ENCODE results near the gene TRAK1.

The TRAK1 gene

GRCh38 chr3:42229942-42230688, 139.0 kb downstream of the TRAK1 start:
- Histone ChIP-seq H2AK5ac (ENCODE audit: low read length) (no peak overlapping the region), H3K18ac (ENCODE audit: low read length) (no peak overlapping the region), H4K12ac (ENCODE audit: low read depth, low read length) (no peak overlapping the region), H2BK5ac (ENCODE audit: low read depth, low read length, poor library complexity) (no peak overlapping the region), H3K4me1 (ENCODE audit: control insufficient read depth in 1 of 2, insufficient read depth in 2 of 2, low read length in 2 of 2) (no peaks in the 10 kb centered on the region), H3K4ac (ENCODE audit: low read depth, low read length) (no peak overlapping the region), H2BK120ac (ENCODE audit: insufficient read depth, low read length, poor library complexity) (no peak overlapping the region), H3K9ac (ENCODE audit: low read length) (no peak overlapping the region), H3K4me2 (ENCODE audit: low read length) (no peak overlapping the region), H3K36me3 (ENCODE audit: control insufficient read depth in 1 of 2, insufficient read depth in 2 of 2, low read length in 2 of 2) (peaks cover 1 to 3% of the 10 kb centered on the region in 2 experiments), H3K79me1 (ENCODE audit: low read length) (no peaks in the 10 kb centered on the region), H3K27me3 (ENCODE audit: insufficient read depth, low read length) (no peaks in the 10 kb centered on the region), H2BK12ac (ENCODE audit: low read length) (no peak overlapping the region), H3K9me3 (ENCODE audit: insufficient read depth, low read depth, low read length) (no peaks in the 10 kb centered on the region), H3K79me2 (ENCODE audit: control insufficient read depth, insufficient read depth, low read length, poor library complexity) (no peaks in the 10 kb centered on the region), H4K91ac (ENCODE audit: low read depth, low read length) (no peak overlapping the region), H3K14ac (ENCODE audit: low read length) (no peak overlapping the region), H2AFZ (ENCODE audit: insufficient read depth, low read length, poor library complexity) (no peak overlapping the region), H3K4me3 (ENCODE audit: low read depth, low read length) (no peak overlapping the region), H3K23ac (ENCODE audit: low read length) (no peak overlapping the region), H4K8ac (ENCODE audit: low read depth, low read length) (no peak overlapping the region), H3K27ac (ENCODE audit: low read depth, low read length) (no peak overlapping the region)
- WGBS (ENCODE audit: extremely low coverage, insufficient coverage, insufficient read length) = no CpG with 5 or more reads among the region's 14 CpGs
- DNase-seq = peak in 1 of 2 donors; percentile 64

GRCh38 chr3:42230860-42231259, 139.7 kb downstream of the TRAK1 start:
- no peak overlapping the region for H3K9ac ChIP-seq (ENCODE audit: low read length)
- H3K14ac ChIP-seq (ENCODE audit: low read length) = no peak overlapping the region
- no peaks in the 10 kb centered on the region for H3K79me2 ChIP-seq (ENCODE audit: control insufficient read depth, insufficient read depth, low read length, poor library complexity)
- H2BK120ac ChIP-seq (ENCODE audit: insufficient read depth, low read length, poor library complexity) = no peak overlapping the region
- no peak overlapping the region for H4K91ac ChIP-seq (ENCODE audit: low read depth, low read length)
- H2AK5ac ChIP-seq (ENCODE audit: low read length) = no peak overlapping the region
- H3K23ac ChIP-seq (ENCODE audit: low read length) = no peak overlapping the region
- H3K4me3 ChIP-seq (ENCODE audit: low read depth, low read length) = no peak overlapping the region
- H4K8ac ChIP-seq (ENCODE audit: low read depth, low read length) = no peak overlapping the region
- H3K27me3 ChIP-seq (ENCODE audit: insufficient read depth, low read length) = no peaks in the 10 kb centered on the region
- no peaks in the 10 kb centered on the region for H3K9me3 ChIP-seq (ENCODE audit: insufficient read depth, low read depth, low read length)
- H3K36me3 ChIP-seq (ENCODE audit: control insufficient read depth in 1 of 2, insufficient read depth in 2 of 2, low read length in 2 of 2) = peaks cover 0 to 3% of the 10 kb centered on the region in 2 experiments
- H3K4ac ChIP-seq (ENCODE audit: low read depth, low read length) = no peak overlapping the region
- no peak overlapping the region for H2AFZ ChIP-seq (ENCODE audit: insufficient read depth, low read length, poor library complexity)
- no peak overlapping the region for H3K27ac ChIP-seq (ENCODE audit: low read depth, low read length)
- no peak overlapping the region for H3K18ac ChIP-seq (ENCODE audit: low read length)
- no peak overlapping the region for H2BK12ac ChIP-seq (ENCODE audit: low read length)
- no peak overlapping the region for H2BK5ac ChIP-seq (ENCODE audit: low read depth, low read length, poor library complexity)
- no peaks in the 10 kb centered on the region for H3K4me1 ChIP-seq (ENCODE audit: control insufficient read depth in 1 of 2, insufficient read depth in 2 of 2, low read length in 2 of 2)
- no peak overlapping the region for H4K12ac ChIP-seq (ENCODE audit: low read depth, low read length)
- no peak for DNase-seq
- WGBS (ENCODE audit: extremely low coverage, insufficient coverage, insufficient read length) = no CpG with 5 or more reads among the region's 5 CpGs
- H3K4me2 ChIP-seq (ENCODE audit: low read length) = no peak overlapping the region
- H3K79me1 ChIP-seq (ENCODE audit: low read length) = no peaks in the 10 kb centered on the region

GRCh38 chr3:42235532-42235931, 144.4 kb downstream of the TRAK1 start:
- DNase-seq = no peak
- H3K9ac ChIP-seq (ENCODE audit: low read length) = no peak overlapping the region
- H2BK12ac ChIP-seq (ENCODE audit: low read length) = no peak overlapping the region

GRCh38 chr3:42236611-42237010, 145.5 kb downstream of the TRAK1 start:
- Histone ChIP-seq H4K91ac (ENCODE audit: low read depth, low read length) (no peak overlapping the region), H4K12ac (ENCODE audit: low read depth, low read length) (no peak overlapping the region), H2AFZ (ENCODE audit: insufficient read depth, low read length, poor library complexity) (no peak overlapping the region), H3K23ac (ENCODE audit: low read length) (no peak overlapping the region), H4K8ac (ENCODE audit: low read depth, low read length) (no peak overlapping the region), H2BK5ac (ENCODE audit: low read depth, low read length, poor library complexity) (no peak overlapping the region), H3K4me2 (ENCODE audit: low read length) (no peak overlapping the region), H3K4me3 (ENCODE audit: low read depth, low read length) (no peak overlapping the region), H3K4ac (ENCODE audit: low read depth, low read length) (no peak overlapping the region), H3K27ac (ENCODE audit: low read depth, low read length) (no peak overlapping the region), H3K4me1 (ENCODE audit: control insufficient read depth in 1 of 2, insufficient read depth in 2 of 2, low read length in 2 of 2) (no peaks in the 10 kb centered on the region), H3K18ac (ENCODE audit: low read length) (no peak overlapping the region), H2AK5ac (ENCODE audit: low read length) (no peak overlapping the region), H3K27me3 (ENCODE audit: insufficient read depth, low read length) (no peaks in the 10 kb centered on the region), H3K79me2 (ENCODE audit: control insufficient read depth, insufficient read depth, low read length, poor library complexity) (no peaks in the 10 kb centered on the region), H2BK120ac (ENCODE audit: insufficient read depth, low read length, poor library complexity) (no peak overlapping the region), H3K9me3 (ENCODE audit: insufficient read depth, low read depth, low read length) (peaks cover 2% of the 10 kb centered on the region), H3K14ac (ENCODE audit: low read length) (no peak overlapping the region), H2BK12ac (ENCODE audit: low read length) (no peak overlapping the region), H3K79me1 (ENCODE audit: low read length) (no peaks in the 10 kb centered on the region), H3K9ac (ENCODE audit: low read length) (no peak overlapping the region), H3K36me3 (ENCODE audit: control insufficient read depth in 1 of 2, insufficient read depth in 2 of 2, low read length in 2 of 2) (no peaks in the 10 kb centered on the region)
- DNase-seq = no peak
- no CpG with 5 or more reads among the region's 2 CpGs for WGBS (ENCODE audit: extremely low coverage, insufficient coverage, insufficient read length)

More at GRCh38 chr3:42235532-42235931, 144.4 kb downstream of the TRAK1 start:
- H4K91ac ChIP-seq (ENCODE audit: low read depth, low read length) = no peak overlapping the region
- H4K8ac ChIP-seq (ENCODE audit: low read depth, low read length) = no peak overlapping the region
- H3K18ac ChIP-seq (ENCODE audit: low read length) = no peak overlapping the region
- no peak overlapping the region for H3K14ac ChIP-seq (ENCODE audit: low read length)
- no peaks in the 10 kb centered on the region for H3K79me1 ChIP-seq (ENCODE audit: low read length)
- H3K4me2 ChIP-seq (ENCODE audit: low read length) = no peak overlapping the region
- no peak overlapping the region for H3K27ac ChIP-seq (ENCODE audit: low read depth, low read length)
- no peaks in the 10 kb centered on the region for H3K4me1 ChIP-seq (ENCODE audit: control insufficient read depth in 1 of 2, insufficient read depth in 2 of 2, low read length in 2 of 2)
- no peak overlapping the region for H3K4ac ChIP-seq (ENCODE audit: low read depth, low read length)
- no peaks in the 10 kb centered on the region for H3K79me2 ChIP-seq (ENCODE audit: control insufficient read depth, insufficient read depth, low read length, poor library complexity)
- no peak overlapping the region for H2AK5ac ChIP-seq (ENCODE audit: low read length)
- no peaks in the 10 kb centered on the region for H3K36me3 ChIP-seq (ENCODE audit: control insufficient read depth in 1 of 2, insufficient read depth in 2 of 2, low read length in 2 of 2)
- H3K27me3 ChIP-seq (ENCODE audit: insufficient read depth, low read length) = no peaks in the 10 kb centered on the region
- H2BK5ac ChIP-seq (ENCODE audit: low read depth, low read length, poor library complexity) = no peak overlapping the region
- peaks cover 2% of the 10 kb centered on the region for H3K9me3 ChIP-seq (ENCODE audit: insufficient read depth, low read depth, low read length)
- no peak overlapping the region for H2BK120ac ChIP-seq (ENCODE audit: insufficient read depth, low read length, poor library complexity)
- no peak overlapping the region for H3K23ac ChIP-seq (ENCODE audit: low read length)
- no peak overlapping the region for H4K12ac ChIP-seq (ENCODE audit: low read depth, low read length)
- H2AFZ ChIP-seq (ENCODE audit: insufficient read depth, low read length, poor library complexity) = no peak overlapping the region
- no peak overlapping the region for H3K4me3 ChIP-seq (ENCODE audit: low read depth, low read length)

Data from trophoblast cell (in vitro differentiated cells and primary cell).